Prostate gland (tissue), 2 donors: ENCODE measurements around the gene NAGA. TPM values are rescaled to one million over a fixed set of nuclear protein-coding genes. Genes with fewer than 3 reads are reported as not detected.
A peak's percentile ranks its signal among the peaks of the same experiment; 100 is the strongest.

ENCODE experiments used
- DNase-seq: peaks from one replicate; pipeline ENCODE4 v3.0.0-alpha.2; 2019; ENCODE audit warnings: low spot score
- H3K27ac ChIP-seq, 2 donors: fragments of 200-600 bp; sonication (generic); 2 replicates each; pipeline ENCODE4 v1.5.1; 2017 to 2019
- H3K27me3 ChIP-seq: fragments of 200-600 bp; sonication (generic); replicated peaks from 2 replicates; pipeline ENCODE4 v1.5.1; 2019; ENCODE audit not compliant: insufficient read depth
- H3K36me3 ChIP-seq, 2 donors: fragments of 200-600 bp; sonication (generic); 1 replicate in 1 of 2; 2 replicates in 1 of 2; pipeline versions ENCODE4 v1.5.1 to v1.8.1; 2017 to 2019
- H3K4me1 ChIP-seq: fragments of 200-600 bp; sonication (generic); replicated peaks from 2 replicates; pipeline ENCODE4 v1.5.1; 2019
- H3K4me3 ChIP-seq, 2 donors: fragments of 200-600 bp; sonication (generic); 2 replicates each; pipeline ENCODE4 v1.5.1; 2017 to 2019
- H3K9me3 ChIP-seq: fragments of 200-600 bp; sonication (generic); 2 replicates; pipeline ENCODE4 v1.5.1; 2017
- POLR2A ChIP-seq: fragments of 450-650 bp; IDR thresholded peaks from one replicate; pipeline ENCODE4 v1.6.1; 2016; ENCODE audit warnings: antibody characterized with exemption, mild to moderate bottlenecking
- POLR2AphosphoS5 ChIP-seq: sonication (generic); formaldehyde crosslinking; IDR thresholded peaks from one replicate; pipeline ENCODE4 v1.6.1; 2017; ENCODE audit warnings: antibody characterized with exemption
- WGBS: methylation state at CpG from one replicate; pipeline ENCODE4 v1.1.5; 2018; 5-methylcytosine and 5-hydroxymethylcytosine counted together
- intact Hi-C: fragments of 100-400 bp; cut with DNase I; formaldehyde crosslinking; loops from one replicate; pipeline ENCODE4 v1.14.2; 2022
- total RNA-seq, 2 donors: library from RNA; depleted of rRNA; stranded (reverse); fragments of >200 nt; gene quantifications; one replicate each; pipeline ENCODE4 v1.1.0, GENCODE V29; 2016
- TF ChIP-seq, protein P1 (sequence below), 4 experiments: fragments of 200-600 bp in 2 of 4; fragments of 450-650 bp in 2 of 4; sonication (generic) in 2 of 4; IDR thresholded peaks; 1 replicate in 3 of 4; 2 replicates in 1 of 4; pipeline ENCODE4 v1.5.1; 2016 to 2019; ENCODE audit warnings: antibody characterized with exemption in 4 of 4, mild to moderate bottlenecking in 2 of 4, moderate library complexity in 2 of 4

The NAGA gene
- total RNA-seq, 2 donors from 2014 or later: 41.5 to 47.1 TPM

DNA sequence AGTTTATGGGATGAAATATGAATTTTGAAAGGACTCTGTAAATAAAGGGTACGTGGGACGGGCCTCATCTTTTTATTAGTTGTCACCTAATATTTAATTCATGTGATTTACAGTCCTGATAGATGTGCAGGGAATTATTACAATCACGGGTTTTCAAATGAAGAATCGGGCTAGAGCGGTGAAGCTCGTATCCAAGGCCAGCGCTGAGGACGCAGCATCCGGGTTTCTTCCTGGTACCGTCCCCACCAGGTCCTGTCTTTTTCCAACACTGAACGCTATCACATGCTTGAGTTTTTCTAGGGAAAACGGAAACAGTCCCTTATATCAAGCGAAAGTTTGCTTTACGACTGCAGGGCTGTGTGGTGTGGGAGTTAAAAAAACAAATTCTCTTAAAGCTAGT lies 9.7 kb upstream of the NAGA start:
- WGBS: 1% methylated on average over 14 of the region's 14 CpGs
- Histone ChIP-seq H3K4me1 (peaks cover 19% of the 10 kb centered on the region), H3K27ac (peak overlapping the region; percentile 98 to 99), H3K4me3 (peak overlapping the region; percentile 51 to 56), H3K27me3 (no peaks in the 10 kb centered on the region), H3K36me3 (peaks cover 0 to 1% of the 10 kb centered on the region in 2 donors), H3K9me3 (no peaks in the 10 kb centered on the region)
- TF ChIP-seq POLR2AphosphoS5 (no peak), POLR2A (no peak)
- TF ChIP-seq, protein P1, sequence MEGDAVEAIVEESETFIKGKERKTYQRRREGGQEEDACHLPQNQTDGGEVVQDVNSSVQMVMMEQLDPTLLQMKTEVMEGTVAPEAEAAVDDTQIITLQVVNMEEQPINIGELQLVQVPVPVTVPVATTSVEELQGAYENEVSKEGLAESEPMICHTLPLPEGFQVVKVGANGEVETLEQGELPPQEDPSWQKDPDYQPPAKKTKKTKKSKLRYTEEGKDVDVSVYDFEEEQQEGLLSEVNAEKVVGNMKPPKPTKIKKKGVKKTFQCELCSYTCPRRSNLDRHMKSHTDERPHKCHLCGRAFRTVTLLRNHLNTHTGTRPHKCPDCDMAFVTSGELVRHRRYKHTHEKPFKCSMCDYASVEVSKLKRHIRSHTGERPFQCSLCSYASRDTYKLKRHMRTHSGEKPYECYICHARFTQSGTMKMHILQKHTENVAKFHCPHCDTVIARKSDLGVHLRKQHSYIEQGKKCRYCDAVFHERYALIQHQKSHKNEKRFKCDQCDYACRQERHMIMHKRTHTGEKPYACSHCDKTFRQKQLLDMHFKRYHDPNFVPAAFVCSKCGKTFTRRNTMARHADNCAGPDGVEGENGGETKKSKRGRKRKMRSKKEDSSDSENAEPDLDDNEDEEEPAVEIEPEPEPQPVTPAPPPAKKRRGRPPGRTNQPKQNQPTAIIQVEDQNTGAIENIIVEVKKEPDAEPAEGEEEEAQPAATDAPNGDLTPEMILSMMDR (IDR thresholded peaks at IDR 0.05): no peak
- intact Hi-C loops: no loop called here
- DNase-seq: peak; percentile 52

DNA sequence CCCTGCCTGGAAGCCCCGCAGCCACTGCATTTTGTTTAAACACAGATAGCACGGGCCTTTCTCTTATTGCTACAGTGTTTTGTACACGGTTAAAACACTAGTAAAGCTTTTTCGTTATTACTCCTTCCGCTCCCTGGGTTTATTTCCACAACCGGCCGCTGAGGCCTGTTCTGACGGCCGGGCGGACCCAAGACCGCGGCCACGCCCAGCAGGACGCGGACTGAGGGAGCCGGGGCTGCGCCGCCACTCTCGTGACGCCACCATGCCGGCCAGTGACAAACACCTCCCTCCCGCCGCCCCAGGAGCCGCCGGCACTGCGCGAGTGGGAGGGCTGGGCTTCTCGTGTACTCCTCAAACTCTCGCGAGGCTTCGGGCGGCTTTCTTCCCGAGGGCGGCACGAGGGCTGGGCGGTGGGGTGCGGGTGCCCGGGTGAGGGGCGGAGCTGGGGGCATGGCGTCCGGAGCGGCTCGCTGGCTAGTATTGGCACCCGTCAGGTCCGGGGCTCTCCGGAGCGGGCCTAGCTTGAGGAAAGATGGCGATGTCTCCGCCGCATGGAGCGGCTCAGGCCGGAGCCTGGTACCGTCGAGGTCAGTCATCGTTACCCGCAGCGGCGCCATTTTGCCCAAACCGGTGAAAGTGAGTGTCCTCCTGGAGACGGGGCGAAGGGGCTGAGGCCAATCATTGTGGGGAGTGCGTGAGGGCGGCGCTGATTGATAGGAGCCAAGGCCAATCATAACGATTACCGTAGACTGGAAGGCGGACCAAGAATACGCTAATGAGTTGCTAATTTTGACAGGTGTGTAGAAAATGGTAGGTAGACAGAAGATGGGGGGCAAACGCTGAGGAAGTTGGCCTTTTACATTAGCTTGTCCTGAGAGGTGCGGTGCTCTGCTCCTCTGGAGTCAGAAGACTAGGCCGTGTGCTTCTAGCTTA lies 9.0 kb upstream of the NAGA start, which contains the start of gene SMDT1:
Gene SMDT1 (plus strand): TSS at position 382 of the 933 bp plus-strand sequence. CDS start 69 bp downstream, at position 451.
- Histone ChIP-seq H3K4me3 (peak within 1 kb of the TSS; percentile 51 to 56), H3K4me1 (peaks cover 19% of the 10 kb centered on the region), H3K9me3 (no peaks in the 10 kb centered on the region), H3K36me3 (no peaks in the 10 kb centered on the region), H3K27ac (peak within 1 kb of the TSS; percentile 98 to 99), H3K27me3 (no peaks in the 10 kb centered on the region)
- DNase-seq: peak; percentile 99
- intact Hi-C loops: no loop called here
- under 1% methylated on average over 71 of the region's 71 CpGs for WGBS
- peak; percentile 93 for TF ChIP-seq POLR2A
- TF ChIP-seq POLR2AphosphoS5: peak; percentile 95
- TF ChIP-seq, protein P1 (IDR thresholded peaks at IDR 0.05): peak in 1 of 4 experiments; percentile 17

DNA sequence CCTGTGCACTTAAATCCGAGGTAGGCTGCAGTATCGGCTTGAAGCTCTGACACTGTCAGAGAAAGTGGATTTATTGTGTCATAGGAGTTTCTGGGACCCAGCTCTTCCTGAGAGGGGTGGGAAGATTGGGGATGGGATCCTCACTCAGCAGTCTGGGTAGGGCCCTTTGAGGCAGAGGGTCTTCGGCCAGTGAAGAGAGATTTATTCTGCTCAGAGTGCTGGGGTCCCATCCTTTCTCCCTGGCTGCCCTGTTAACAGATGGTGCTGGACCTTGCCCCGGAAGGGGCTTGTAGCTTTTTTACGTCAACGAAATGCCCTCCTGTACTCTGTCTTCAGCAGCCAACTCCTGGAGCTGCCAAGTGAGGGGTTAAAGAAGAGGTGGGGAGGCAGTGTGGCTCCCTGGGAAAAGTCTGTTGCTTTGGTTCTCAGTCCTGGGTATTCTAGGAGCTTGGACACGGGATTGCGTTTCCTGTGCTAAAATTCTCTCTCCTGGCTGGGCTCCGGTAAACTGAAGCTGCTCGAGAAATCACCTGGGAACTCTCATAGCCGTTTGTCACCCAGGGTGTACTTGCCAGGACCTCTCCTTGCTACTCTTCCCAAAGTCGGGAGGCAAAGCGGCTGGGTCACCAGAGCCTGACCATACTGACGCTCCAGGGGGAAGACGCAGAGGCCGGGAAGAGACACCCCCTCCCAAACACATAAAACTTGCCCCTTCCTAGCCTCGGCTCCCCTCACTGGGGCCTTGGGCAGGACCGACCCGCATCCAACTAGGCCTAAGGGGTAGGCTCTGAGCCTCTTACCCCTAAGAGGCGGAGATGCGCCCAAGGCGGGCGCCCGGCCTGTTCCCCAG lies 8.1 kb upstream of the NAGA start:
- DNase-seq: peak; percentile 32
- 23% methylated on average over 24 of the region's 24 CpGs for WGBS
- Histone ChIP-seq H3K36me3 (no peaks in the 10 kb centered on the region), H3K9me3 (no peaks in the 10 kb centered on the region), H3K27me3 (no peaks in the 10 kb centered on the region), H3K4me1 (peaks cover 19% of the 10 kb centered on the region), H3K4me3 (peak overlapping the region; percentile 51 to 56), H3K27ac (peak overlapping the region; percentile 98 to 99)
- intact Hi-C loops: no loop called here
- TF ChIP-seq, protein P1 (IDR thresholded peaks at IDR 0.05): no peak
- TF ChIP-seq POLR2AphosphoS5 (no peak), POLR2A (no peak)

DNA sequence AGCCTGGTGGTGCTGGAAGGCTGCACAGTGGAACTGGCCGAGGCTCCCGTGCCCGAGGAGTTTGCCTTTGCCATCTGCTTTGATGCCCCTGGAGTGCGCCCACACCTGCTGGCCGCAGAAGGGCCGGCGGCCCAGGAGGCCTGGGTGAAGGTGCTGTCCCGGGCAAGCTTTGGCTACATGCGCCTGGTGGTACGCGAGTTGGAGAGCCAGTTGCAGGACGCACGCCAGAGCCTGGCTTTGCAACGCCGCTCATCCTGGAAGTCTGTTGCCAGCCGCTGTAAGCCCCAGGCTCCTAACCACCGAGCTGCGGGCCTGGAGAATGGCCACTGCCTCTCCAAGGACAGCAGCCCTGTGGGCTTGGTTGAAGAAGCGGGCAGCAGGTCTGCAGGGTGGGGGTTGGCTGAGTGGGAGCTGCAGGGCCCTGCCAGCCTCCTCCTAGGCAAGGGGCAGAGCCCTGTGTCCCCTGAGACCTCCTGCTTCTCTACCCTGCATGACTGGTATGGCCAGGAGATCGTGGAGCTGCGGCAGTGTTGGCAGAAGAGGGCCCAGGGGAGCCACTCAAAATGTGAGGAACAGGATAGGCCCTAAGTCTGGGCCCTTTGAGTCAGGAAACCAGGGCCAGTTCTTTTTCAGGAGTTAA lies 7.0 kb upstream of the NAGA start:
- DNase-seq: no peak

More for the DNA sequence above, 7.0 kb upstream of the NAGA start:
- Histone ChIP-seq H3K36me3 (no peaks in the 10 kb centered on the region), H3K9me3 (no peaks in the 10 kb centered on the region), H3K27me3 (no peaks in the 10 kb centered on the region), H3K4me3 (no peak overlapping the region), H3K27ac (peak overlapping the region; percentile 98 to 99), H3K4me1 (peaks cover 15% of the 10 kb centered on the region)
- TF ChIP-seq, protein P1 (IDR thresholded peaks at IDR 0.05): no peak
- TF ChIP-seq POLR2AphosphoS5 (no peak), POLR2A (no peak)
- WGBS: 89% methylated on average over 21 of the region's 21 CpGs
- intact Hi-C loops: no loop called here
